Stomach (tissue), 9 donors: ENCODE results near the gene IRF7. TPM values are rescaled to one million over a fixed set of nuclear protein-coding genes. Genes with fewer than 3 reads are reported as not detected.

Experiments
- DNase-seq, 2 donors: peaks; one replicate each; pipeline versions ENCODE4 v3.0.0 to v3.0.0-alpha.2; 2013 to 2019
- H3K27ac ChIP-seq, 5 donors: fragments of 200-600 bp in 4 of 5; sonication (generic) in 4 of 5; one replicate each; pipeline ENCODE4 v1.5.1; 2013 to 2019; ENCODE audit warnings: mild to moderate bottlenecking in 1 of 5, moderate library complexity in 1 of 5
- H3K27me3 ChIP-seq, 3 donors: fragments of 200-600 bp; sonication (generic); one replicate each; pipeline ENCODE4 v1.5.1; 2017 to 2019; ENCODE audit warnings: mixed run types in 1 of 3
- H3K36me3 ChIP-seq, 4 donors: fragments of 200-600 bp; sonication (generic); 1 replicate in 3 of 4; 2 replicates in 1 of 4; pipeline ENCODE4 v1.5.1; 2016 to 2019
- H3K4me1 ChIP-seq, 4 donors: fragments of 200-600 bp; sonication (generic); one replicate each; pipeline ENCODE4 v1.5.1; 2016 to 2019
- H3K4me3 ChIP-seq, 4 donors: fragments of 200-600 bp; sonication (generic) in 3 of 4; one replicate each; pipeline ENCODE4 v1.5.1; 2016 to 2019; ENCODE audit warnings: mild to moderate bottlenecking in 1 of 4
- H3K9me3 ChIP-seq, 4 donors: fragments of 200-600 bp; sonication (generic); one replicate each; pipeline ENCODE4 v1.5.1; 2016 to 2019
- CTCF ChIP-seq, 7 experiments: fragments of 450-650 bp in 4 of 7; fragments of 200-600 bp in 3 of 7; sonication (generic) in 3 of 7; IDR thresholded peaks; one replicate each; pipeline ENCODE4 v1.5.1; 2016 to 2019; ENCODE audit warnings: antibody characterized with exemption in 7 of 7, control low read depth in 2 of 7, mild to moderate bottlenecking in 1 of 7
- EP300 ChIP-seq: sonication (generic); formaldehyde crosslinking; IDR thresholded peaks from one replicate; pipeline ENCODE4 v1.6.1; 2017; ENCODE audit warnings: antibody characterized with exemption
- POLR2A ChIP-seq, 4 donors: fragments of 450-650 bp; IDR thresholded peaks; one replicate each; pipeline ENCODE4 v1.6.1; 2016; ENCODE audit warnings: antibody characterized with exemption in 4 of 4, control low read depth in 2 of 4, mild to moderate bottlenecking in 1 of 4, moderate library complexity in 1 of 4
- POLR2AphosphoS5 ChIP-seq, 3 donors: sonication (generic); formaldehyde crosslinking; IDR thresholded peaks; one replicate each; pipeline ENCODE4 v1.6.1; 2016; ENCODE audit warnings: antibody characterized with exemption in 3 of 3
- WGBS, 5 donors: extraction: QIAGEN DNeasy Blood & Tissue Kit in 3 of 5; methylation state at CpG; one replicate each; pipeline versions ENCODE4 v1.1.5 to v1.1.7; 2013 to 2018; 5-methylcytosine and 5-hydroxymethylcytosine counted together
- intact Hi-C: fragments of 100-400 bp; cut with DNase I; formaldehyde crosslinking; loops from one replicate; pipeline ENCODE4 v1.15.1; 2023; ENCODE audit warnings: low total_unique reads
- polyA plus RNA-seq, 3 donors: library from polyadenylated mRNA; stranded (reverse); fragments of 200-250 nt; gene quantifications; one replicate each; pipeline ENCODE4 v1.2.3, GENCODE V29; 2013
- total RNA-seq, 5 donors: library from RNA; depleted of rRNA; stranded (reverse); fragments of >200 nt; gene quantifications; one replicate each; pipeline versions ENCODE4 v1.1.0 to v1.2.3, GENCODE V29; 2014 to 2016
- donor health status: healthy with polysubstance abuse.
- donor health status: Bipolar disorder and iron deficiency.
- donor health status: healthy.

The IRF7 gene
- total and polyA plus RNA-seq, 8 donors = 5.7 to 49.1 (median 33.7) TPM

- 95 to 98% (median 96%) methylated on average over 10 of the region's 10 CpGs for WGBS, 5 donors
- H3K4me3 ChIP-seq = no peak overlapping the region
- H3K36me3 ChIP-seq = peaks cover 56 to 78% (median 75%) of the 10 kb centered on the region in 4 donors
- peaks cover 10 to 54% (median 30%) of the 10 kb centered on the region in 4 donors for H3K4me1 ChIP-seq
- no peak for DNase-seq
- no peak for TF ChIP-seq POLR2AphosphoS5 (IDR thresholded peaks at IDR 0.05)
- no peak for TF ChIP-seq EP300
- TF ChIP-seq POLR2A (IDR thresholded peaks at IDR 0.05) = no peak
- TF ChIP-seq CTCF (IDR thresholded peaks at IDR 0.05) = no peak
- no peak overlapping the region for H3K27ac ChIP-seq
- H3K9me3 ChIP-seq = no peaks in the 10 kb centered on the region
- H3K27me3 ChIP-seq = no peaks in the 10 kb centered on the region
- intact Hi-C loops = no loop called here
Measured at GRCh38 chr11:584287-584686, 31.5 kb downstream of the IRF7 start.

GRCh38 chr11:581752-582151, 34.0 kb downstream of the IRF7 start:
- peaks cover 32 to 64% (median 54%) of the 10 kb centered on the region in 4 donors for H3K4me1 ChIP-seq
- DNase-seq = no peak
- H3K36me3 ChIP-seq = peaks cover 35 to 53% (median 49%) of the 10 kb centered on the region in 4 donors
- H3K27ac ChIP-seq = no peak overlapping the region
- intact Hi-C loops = no loop called here
- H3K27me3 ChIP-seq = no peaks in the 10 kb centered on the region
- no peaks in the 10 kb centered on the region for H3K9me3 ChIP-seq
- no peak overlapping the region for H3K4me3 ChIP-seq
- 74 to 86% (median 84%) methylated on average over 17 of the region's 17 CpGs for WGBS, 5 donors
- TF ChIP-seq POLR2A (IDR thresholded peaks at IDR 0.05) (no peak), POLR2AphosphoS5 (IDR thresholded peaks at IDR 0.05) (no peak), CTCF (IDR thresholded peaks at IDR 0.05) (no peak), EP300 (no peak)

GRCh38 chr11:581342-581741, 34.4 kb downstream of the IRF7 start:
- no peaks in the 10 kb centered on the region for H3K27me3 ChIP-seq
- H3K4me3 ChIP-seq = no peak overlapping the region
- H3K27ac ChIP-seq = no peak overlapping the region
- intact Hi-C loops = no loop called here
- 75 to 80% (median 80%) methylated on average over 14 of the region's 14 CpGs for WGBS, 5 donors
- no peak for TF ChIP-seq POLR2A (IDR thresholded peaks at IDR 0.05)
- TF ChIP-seq EP300 = no peak
- TF ChIP-seq CTCF (IDR thresholded peaks at IDR 0.05) = no peak
- no peak for TF ChIP-seq POLR2AphosphoS5 (IDR thresholded peaks at IDR 0.05)
- no peak for DNase-seq
- H3K4me1 ChIP-seq = peaks cover 32 to 64% (median 52%) of the 10 kb centered on the region in 4 donors
- peaks cover 31 to 49% (median 45%) of the 10 kb centered on the region in 4 donors for H3K36me3 ChIP-seq
- no peaks in the 10 kb centered on the region for H3K9me3 ChIP-seq

- peaks cover 37 to 67% (median 52%) of the 10 kb centered on the region in 4 donors for H3K4me1 ChIP-seq
- no peak overlapping the region for H3K27ac ChIP-seq
- TF ChIP-seq POLR2A (IDR thresholded peaks at IDR 0.05) = no peak
- TF ChIP-seq EP300 = no peak
- TF ChIP-seq POLR2AphosphoS5 (IDR thresholded peaks at IDR 0.05) = no peak
- no peak for TF ChIP-seq CTCF (IDR thresholded peaks at IDR 0.05)
- H3K4me3 ChIP-seq = peak overlapping the region in 1 of 4 donors; percentile 98
- WGBS, 5 donors = 47 to 68% (median 61%) methylated on average over 16 to 20 of the region's 20 CpGs
- peaks cover 29 to 38% (median 37%) of the 10 kb centered on the region in 4 donors for H3K36me3 ChIP-seq
- DNase-seq = peak in 1 of 2 donors; percentile 61
- peaks cover 0 to 4% (median 0%) of the 10 kb centered on the region in 3 donors for H3K27me3 ChIP-seq
- intact Hi-C loops = no loop called here
- no peaks in the 10 kb centered on the region for H3K9me3 ChIP-seq
Measured at GRCh38 chr11:579830-580601, 35.7 kb downstream of the IRF7 start.
